Endothelial cell of umbilical vein (primary cell): ENCODE results near the gene GPR68. TPM values are rescaled to one million over a fixed set of nuclear protein-coding genes. Genes with fewer than 3 reads are reported as not detected.

Experiments
- BruUV-seq: library from RNA; stranded (reverse); fragments of 400-500 nt; replicated peaks from 2 replicates; lab custom pipeline; 2021; lab: Mats Ljungman, UMichigan
- CTCF ChIA-PET: fragments of 300-600, 350-600 bp; sonication (Branson Sonifier 250); formaldehyde crosslinking; loops from one replicate; lab custom pipeline; 2021; ENCODE audit warnings: antibody characterized with exemption, inconsistent platforms; lab: Charles Lee
- POLR2A ChIA-PET: fragments of 300-600, 350-600 bp; sonication (Branson Sonifier 250); formaldehyde crosslinking; loops from one replicate; lab custom pipeline; 2021; ENCODE audit warnings: antibody characterized with exemption, inconsistent platforms; lab: Charles Lee
- DNase-seq: peaks from one replicate; pipeline ENCODE4 v3.0.0-alpha.2; 2011; ENCODE audit warnings: low read depth, low spot score
- FAIRE-seq: peaks from 2 replicates; lab custom pipeline; 2011; peaks lifted over from hg19 to GRCh38; lab: Jason Lieb, UNC
- H2AFZ ChIP-seq: 2 replicates; pipeline ENCODE4 v1.6.0; 2012; ENCODE audit warnings: low read depth, low read length, control low read depth, inconsistent platforms
- H3K27ac ChIP-seq: 2 replicates; pipeline ENCODE4 v1.5.1; 2011; ENCODE audit warnings: low read depth, mild to moderate bottlenecking, control low read depth, low read length, moderate library complexity; ENCODE audit not compliant: insufficient read depth
- H3K27me3 ChIP-seq, 2 experiments: 2 replicates each; pipeline versions ENCODE4 v1.6.0 to v1.6.1; 2011; ENCODE audit warnings: low read length in 2 of 2, mixed read lengths in 1 of 2; ENCODE audit not compliant: control insufficient read depth in 2 of 2, insufficient read depth in 2 of 2
- H3K36me3 ChIP-seq, 2 experiments: 2 replicates in 1 of 2; 3 replicates in 1 of 2; pipeline ENCODE4 v1.5.1; 2011; ENCODE audit warnings: low read length in 2 of 2, mild to moderate bottlenecking in 1 of 2, moderate library complexity in 1 of 2; ENCODE audit not compliant: control insufficient read depth in 2 of 2, insufficient read depth in 2 of 2; ENCODE audit errors: extremely low read depth in 1 of 2
- H3K4me1 ChIP-seq: 3 replicates; pipeline ENCODE4 v1.5.1; 2011; ENCODE audit warnings: mild to moderate bottlenecking, low read length; ENCODE audit not compliant: control insufficient read depth, insufficient read depth; ENCODE audit errors: extremely low read depth
- H3K4me2 ChIP-seq: 2 replicates; pipeline ENCODE4 v1.6.1; 2011; ENCODE audit warnings: low read length, control low read depth, mixed read lengths; ENCODE audit not compliant: insufficient read depth
- H3K4me3 ChIP-seq, 3 experiments: fragments of 200-600 bp in 1 of 3; sonication (generic), shearing (Covaris generic) in 1 of 3; replicated peaks in 1 of 3; 2 replicates each; pipeline ENCODE4 v1.5.1; 2011 to 2016; ENCODE audit warnings: control low read depth in 3 of 3, low read length in 3 of 3, mild to moderate bottlenecking in 2 of 3, inconsistent platforms in 1 of 3, low read depth in 1 of 3, moderate library complexity in 1 of 3; ENCODE audit not compliant: insufficient read depth in 1 of 3
- H3K79me2 ChIP-seq: 2 replicates; pipeline ENCODE4 v1.6.0; 2012; ENCODE audit warnings: low read length, inconsistent platforms; ENCODE audit not compliant: control insufficient read depth, insufficient read depth
- H3K9ac ChIP-seq: replicated peaks from 2 replicates; pipeline ENCODE3; 2011; ENCODE audit warnings: low read length, control low read depth; ENCODE audit not compliant: insufficient read depth; ENCODE audit errors: extremely low read depth
- H3K9me1 ChIP-seq: replicated peaks from 3 replicates; pipeline ENCODE4 v1.6.0; 2011; ENCODE audit warnings: mild to moderate bottlenecking, low read length; ENCODE audit not compliant: control insufficient read depth, insufficient read depth; ENCODE audit errors: extremely low read depth
- H3K9me3 ChIP-seq: replicated peaks from 2 replicates; pipeline ENCODE4 v1.5.1; 2012; ENCODE audit warnings: low read length, inconsistent platforms; ENCODE audit not compliant: control insufficient read depth, insufficient read depth
- H4K20me1 ChIP-seq: replicated peaks from 2 replicates; pipeline ENCODE3; 2011; ENCODE audit warnings: mild to moderate bottlenecking, low read length; ENCODE audit not compliant: control insufficient read depth, insufficient read depth; ENCODE audit errors: extremely low read depth
- EZH2 ChIP-seq: IDR thresholded peaks from 2 replicates; pipeline ENCODE4 v1.6.1; 2012; ENCODE audit warnings: borderline replicate concordance, low read depth, mild to moderate bottlenecking, moderate library complexity, low read length, inconsistent platforms; ENCODE audit not compliant: severe bottlenecking
- FOS ChIP-seq: IDR thresholded peaks from 2 replicates; pipeline ENCODE4 v1.6.1; 2011; ENCODE audit warnings: mild to moderate bottlenecking, low read length, moderate library complexity, borderline replicate concordance; ENCODE audit not compliant: insufficient read depth
- GATA2 ChIP-seq: IDR thresholded peaks from 2 replicates; pipeline ENCODE4 v1.7.0; 2011; ENCODE audit warnings: low read depth, mild to moderate bottlenecking, moderate library complexity, mixed read lengths, low read length; ENCODE audit not compliant: insufficient read length, insufficient read depth
- JUN ChIP-seq: IDR thresholded peaks from 2 replicates; pipeline ENCODE4 v1.6.1; 2011; ENCODE audit warnings: borderline replicate concordance, low read depth; ENCODE audit not compliant: insufficient read length, insufficient read depth
- MYC ChIP-seq: IDR thresholded peaks from one replicate; pipeline ENCODE4 v1.6.1; 2011; ENCODE audit warnings: mild to moderate bottlenecking, low read depth, low read length
- POLR2A ChIP-seq: IDR thresholded peaks from 2 replicates; pipeline ENCODE4 v1.6.1; 2012; ENCODE audit warnings: low read depth, mild to moderate bottlenecking, control low read depth, low read length
- POLR2AphosphoS5 ChIP-seq: IDR thresholded peaks from 2 replicates; pipeline ENCODE4 v1.6.1; 2012; ENCODE audit warnings: low read depth, mild to moderate bottlenecking, control low read depth, low read length, moderate library complexity; ENCODE audit not compliant: insufficient read depth
- dilution Hi-C: fragments of 300-500 bp; cut with MboI; formaldehyde crosslinking; loops from one replicate; pipeline ENCODE4 v1.15.0; 2019; ENCODE audit warnings: low sequenced_read_pairs; ENCODE audit not compliant: extremely low pct_ligation_motif_present
- intact Hi-C: fragments of 100-400 bp; cut with micrococcal nuclease; formaldehyde crosslinking; loops from one replicate; pipeline ENCODE4 v1.10.0; 2022
- polyA plus RNA-seq, 4 experiments: library from polyadenylated mRNA; depleted of rRNA in 3 of 4; stranded (reverse) in 3 of 4; unstranded in 1 of 4; fragments of >200 nt; gene quantifications; 2 replicates each; pipeline versions ENCODE4 v1.2.1 to v1.2.3, GENCODE V29; 2011 to 2012; ENCODE audit warnings: missing spikeins in 1 of 4
- total RNA-seq: library from RNA; stranded (reverse); gene quantifications from 2 replicates; pipeline ENCODE4 v1.2.3, GENCODE V29; 2021
- TF ChIP-seq, protein P1 (sequence below): IDR thresholded peaks from 2 replicates; pipeline ENCODE4 v1.6.1; 2011; ENCODE audit not compliant: insufficient read depth, insufficient read length
- TF ChIP-seq, protein P2 (sequence below), 2 donors: IDR thresholded peaks; 1 replicate in 1 of 2; 2 replicates in 1 of 2; pipeline ENCODE4 v1.5.1; 2011; ENCODE audit warnings: low read length in 2 of 2, mild to moderate bottlenecking in 2 of 2, moderate library complexity in 2 of 2, control low read depth in 1 of 2, inconsistent platforms in 1 of 2, low read depth in 1 of 2; ENCODE audit not compliant: insufficient read depth in 1 of 2; ENCODE audit errors: extremely low read depth in 1 of 2

Gene GPR68
- total and polyA plus RNA-seq, 2 donors (not counting 3 experiments of a cell fraction or from before 2014, with no cell fraction given) = 0.24 to 0.36 TPM

- Histone ChIP-seq H3K9me1 (no peaks in the 10 kb centered on the region), H4K20me1 (no peaks in the 10 kb centered on the region), H2AFZ (no peak overlapping the region), H3K79me2 (no peaks in the 10 kb centered on the region), H3K27ac (no peak overlapping the region), H3K4me2 (no peak overlapping the region), H3K4me3 (no peak overlapping the region), H3K27me3 (no peaks in the 10 kb centered on the region), H3K36me3 (peaks cover 0 to 40% of the 10 kb centered on the region in 2 experiments), H3K9me3 (no peaks in the 10 kb centered on the region), H3K4me1 (no peaks in the 10 kb centered on the region), H3K9ac (no peak overlapping the region)
- ChIA-PET POLR2A (no interaction called here), CTCF (no interaction called here)
- DNase-seq (no peak), FAIRE-seq (no peak)
- TF ChIP-seq POLR2A (no peak), GATA2 (no peak), EZH2 (no peak), JUN (no peak), FOS (no peak), MYC (no peak), POLR2AphosphoS5 (no peak)
- TF ChIP-seq, protein P1, sequence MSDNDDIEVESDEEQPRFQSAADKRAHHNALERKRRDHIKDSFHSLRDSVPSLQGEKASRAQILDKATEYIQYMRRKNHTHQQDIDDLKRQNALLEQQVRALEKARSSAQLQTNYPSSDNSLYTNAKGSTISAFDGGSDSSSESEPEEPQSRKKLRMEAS = no peak
- TF ChIP-seq, protein P2, sequence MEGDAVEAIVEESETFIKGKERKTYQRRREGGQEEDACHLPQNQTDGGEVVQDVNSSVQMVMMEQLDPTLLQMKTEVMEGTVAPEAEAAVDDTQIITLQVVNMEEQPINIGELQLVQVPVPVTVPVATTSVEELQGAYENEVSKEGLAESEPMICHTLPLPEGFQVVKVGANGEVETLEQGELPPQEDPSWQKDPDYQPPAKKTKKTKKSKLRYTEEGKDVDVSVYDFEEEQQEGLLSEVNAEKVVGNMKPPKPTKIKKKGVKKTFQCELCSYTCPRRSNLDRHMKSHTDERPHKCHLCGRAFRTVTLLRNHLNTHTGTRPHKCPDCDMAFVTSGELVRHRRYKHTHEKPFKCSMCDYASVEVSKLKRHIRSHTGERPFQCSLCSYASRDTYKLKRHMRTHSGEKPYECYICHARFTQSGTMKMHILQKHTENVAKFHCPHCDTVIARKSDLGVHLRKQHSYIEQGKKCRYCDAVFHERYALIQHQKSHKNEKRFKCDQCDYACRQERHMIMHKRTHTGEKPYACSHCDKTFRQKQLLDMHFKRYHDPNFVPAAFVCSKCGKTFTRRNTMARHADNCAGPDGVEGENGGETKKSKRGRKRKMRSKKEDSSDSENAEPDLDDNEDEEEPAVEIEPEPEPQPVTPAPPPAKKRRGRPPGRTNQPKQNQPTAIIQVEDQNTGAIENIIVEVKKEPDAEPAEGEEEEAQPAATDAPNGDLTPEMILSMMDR (IDR thresholded peaks at IDR 0.05; ENCODE audit: extremely low read depth in 1 of 2, insufficient read depth in 1 of 2, low read depth in 1 of 2, low read length in 2 of 2) = no peak
- intact Hi-C loops (no loop called here), dilution Hi-C loops (no loop called here)
- BruUV-seq = no TSS peak
These were observed 57.2 kb downstream of the GPR68 start for GRCh38 chr14:91187271-91187670.
